H9 (cell line): ENCODE data around the gene ARHGAP15. TPM values are rescaled to one million over a fixed set of nuclear protein-coding genes. Genes with fewer than 3 reads are reported as not detected.

Experiments
- DNase-seq: peaks from one replicate; pipeline ENCODE4 v3.0.0-alpha.2; 2017
- H2AFZ ChIP-seq: one replicate; pipeline ENCODE4 v1.6.1; 2013; ENCODE audit warnings: mild to moderate bottlenecking, low read length, control low read depth, moderate library complexity
- H2AK5ac ChIP-seq: 2 replicates; pipeline ENCODE4 v1.6.1; 2013; ENCODE audit warnings: low read length, control low read depth, mixed read lengths; ENCODE audit not compliant: insufficient read length
- H2BK120ac ChIP-seq: one replicate; pipeline ENCODE4 v1.6.1; 2013; ENCODE audit warnings: low read depth, mild to moderate bottlenecking, low read length, control low read depth, inconsistent platforms; ENCODE audit not compliant: poor library complexity, severe bottlenecking
- H2BK12ac ChIP-seq: 2 replicates; pipeline ENCODE4 v1.6.1; 2013; ENCODE audit warnings: low read length, control low read depth, mixed read lengths, low read depth; ENCODE audit not compliant: insufficient read length
- H2BK15ac ChIP-seq: 2 replicates; pipeline ENCODE4 v1.6.1; 2013; ENCODE audit warnings: low read depth, low read length, control low read depth
- H2BK20ac ChIP-seq: one replicate; pipeline ENCODE4 v1.6.1; 2013; ENCODE audit warnings: low read depth, mild to moderate bottlenecking, low read length, control low read depth, inconsistent platforms; ENCODE audit not compliant: poor library complexity, severe bottlenecking
- H2BK5ac ChIP-seq: 2 replicates; pipeline ENCODE4 v1.6.1; 2013; ENCODE audit warnings: low read length, control low read depth, mixed read lengths; ENCODE audit not compliant: insufficient read length
- H3K14ac ChIP-seq: 2 replicates; pipeline ENCODE4 v1.6.1; 2013; ENCODE audit warnings: low read length, control low read depth; ENCODE audit not compliant: insufficient read depth
- H3K18ac ChIP-seq: 2 replicates; pipeline ENCODE4 v1.6.1; 2013; ENCODE audit warnings: low read depth, mild to moderate bottlenecking, mixed read lengths, low read length, control low read depth; ENCODE audit not compliant: insufficient read length
- H3K23ac ChIP-seq: 2 replicates; pipeline ENCODE4 v1.6.1; 2013; ENCODE audit warnings: low read length, control low read depth, mixed read lengths, low read depth; ENCODE audit not compliant: insufficient read length
- H3K23me2 ChIP-seq: 2 replicates; pipeline ENCODE4 v1.6.1; 2013; ENCODE audit warnings: low read depth, mild to moderate bottlenecking, mixed read lengths, low read length, control low read depth; ENCODE audit not compliant: insufficient read length, poor library complexity, severe bottlenecking
- H3K27ac ChIP-seq: 2 replicates; pipeline ENCODE4 v1.5.1; 2013; ENCODE audit warnings: low read length, control low read depth, mixed read lengths, low read depth; ENCODE audit not compliant: insufficient read length
- H3K27me3 ChIP-seq: 2 replicates; pipeline ENCODE4 v1.6.1; 2013; ENCODE audit warnings: low read length, control low read depth, inconsistent platforms; ENCODE audit not compliant: insufficient read depth
- H3K4ac ChIP-seq: 2 replicates; pipeline ENCODE4 v1.6.1; 2013; ENCODE audit warnings: low read depth, mild to moderate bottlenecking, control low read depth, inconsistent platforms, low read length, moderate library complexity
- H3K4me1 ChIP-seq: 2 replicates; pipeline ENCODE4 v1.6.1; 2013; ENCODE audit warnings: low read length, control low read depth, inconsistent platforms; ENCODE audit not compliant: insufficient read depth
- H3K4me2 ChIP-seq: 2 replicates; pipeline ENCODE4 v1.6.1; 2013; ENCODE audit warnings: low read length, control low read depth, mixed read lengths; ENCODE audit not compliant: insufficient read length, insufficient read depth
- H3K56ac ChIP-seq: 2 replicates; pipeline ENCODE4 v1.6.1; 2013; ENCODE audit warnings: low read depth, mild to moderate bottlenecking, mixed read lengths, low read length, control low read depth; ENCODE audit not compliant: insufficient read length
- H3K79me1 ChIP-seq: 2 replicates; pipeline ENCODE4 v1.6.1; 2013; ENCODE audit warnings: low read depth, mild to moderate bottlenecking, moderate library complexity, low read length, control low read depth, inconsistent platforms; ENCODE audit not compliant: insufficient read depth, poor library complexity, severe bottlenecking
- H3K79me2 ChIP-seq: 2 replicates; pipeline ENCODE4 v1.6.1; 2013; ENCODE audit warnings: low read length, control low read depth, inconsistent platforms; ENCODE audit not compliant: insufficient read depth
- H3K9ac ChIP-seq: 2 replicates; pipeline ENCODE4 v1.6.1; 2013; ENCODE audit warnings: low read length, control low read depth, mixed read lengths; ENCODE audit not compliant: insufficient read length; ENCODE audit errors: extremely low read depth
- H3K9me3 ChIP-seq: one replicate; pipeline ENCODE4 v1.6.1; 2013; ENCODE audit warnings: low read depth, low read length, inconsistent platforms; ENCODE audit not compliant: control insufficient read depth
- H3T11ph ChIP-seq: one replicate; pipeline ENCODE4 v1.6.1; 2013; ENCODE audit warnings: mild to moderate bottlenecking, low read length, control low read depth, inconsistent platforms
- H4K20me1 ChIP-seq: one replicate; pipeline ENCODE4 v1.6.1; 2013; ENCODE audit not compliant: control insufficient read depth, insufficient read length, insufficient read depth
- H4K5ac ChIP-seq: 2 replicates; pipeline ENCODE4 v1.6.1; 2013; ENCODE audit warnings: low read depth, mild to moderate bottlenecking, mixed read lengths, low read length, control low read depth; ENCODE audit not compliant: insufficient read length
- H4K8ac ChIP-seq: replicated peaks from 2 replicates; pipeline ENCODE4 v1.6.1; 2013; ENCODE audit warnings: low read length, control low read depth, mixed read lengths, low read depth; ENCODE audit not compliant: insufficient read length
- H4K91ac ChIP-seq: 2 replicates; pipeline ENCODE4 v1.6.1; 2013; ENCODE audit warnings: low read depth, mild to moderate bottlenecking, moderate library complexity, mixed read lengths, low read length, control low read depth; ENCODE audit not compliant: insufficient read length
- H3K27ac Mint-ChIP-seq, 3 experiments: 2 replicates in 2 of 3; 3 replicates in 1 of 3; pipeline ENCODE4 v1.8.0; 2020 to 2021; ENCODE audit warnings: mixed read lengths in 3 of 3, mild to moderate bottlenecking in 1 of 3, moderate library complexity in 1 of 3
- H3K27me3 Mint-ChIP-seq: 2 replicates; pipeline ENCODE4 v1.8.0; 2021; ENCODE audit warnings: low read depth, mild to moderate bottlenecking, moderate library complexity, mixed read lengths
- H3K36me3 Mint-ChIP-seq, 3 experiments: 2 replicates in 2 of 3; 3 replicates in 1 of 3; pipeline ENCODE4 v1.8.0; 2020 to 2021; ENCODE audit warnings: low read depth in 3 of 3, mixed read lengths in 3 of 3; ENCODE audit not compliant: insufficient read depth in 1 of 3
- H3K4me1 Mint-ChIP-seq, 2 experiments: 2 replicates each; pipeline ENCODE4 v1.8.0; 2020; ENCODE audit warnings: mixed read lengths in 2 of 2
- H3K4me3 Mint-ChIP-seq, 2 experiments: 2 replicates in 1 of 2; 3 replicates in 1 of 2; pipeline ENCODE4 v1.8.0; 2020 to 2021; ENCODE audit warnings: mild to moderate bottlenecking in 2 of 2, mixed read lengths in 2 of 2, moderate library complexity in 1 of 2
- H3K9me3 Mint-ChIP-seq, 2 experiments: 2 replicates in 1 of 2; 3 replicates in 1 of 2; pipeline ENCODE4 v1.8.0; 2020; ENCODE audit warnings: mild to moderate bottlenecking in 2 of 2, mixed read lengths in 2 of 2, moderate library complexity in 1 of 2
- CTCF ChIP-seq: fragments of 200-600 bp; sonication (generic); conservative IDR thresholded peaks from 3 replicates; pipeline ENCODE4 v1.8.0; 2021; ENCODE audit warnings: antibody characterized with exemption, mild to moderate bottlenecking
- WGBS: extraction: QIAGEN DNeasy Blood & Tissue Kit; methylation state at CpG from one replicate; pipeline ENCODE4 v1.1.7; 2013; ENCODE audit warnings: missing lambda C conversion rate, low lambda C conversion rate, mixed read lengths; ENCODE audit not compliant: insufficient read length; ENCODE audit errors: extremely low coverage; 5-methylcytosine and 5-hydroxymethylcytosine counted together
- total RNA-seq: library from RNA; stranded (reverse); gene quantifications from 2 replicates; pipeline ENCODE4 v1.2.1, GENCODE V29; 2021

Gene ARHGAP15
- total RNA-seq, 1 experiment from 2014 or later = not detected

- Mint-ChIP-seq H3K27ac (no peak overlapping the region), H3K36me3 (no peaks in the 10 kb centered on the region), H3K27me3 (no peaks in the 10 kb centered on the region), H3K9me3 (no peaks in the 10 kb centered on the region), H3K4me1 (peaks cover 5 to 9% of the 10 kb centered on the region in 2 experiments), H3K4me3 (no peak overlapping the region)
- Histone ChIP-seq H3K14ac (no peak overlapping the region), H3K23me2 (no peaks in the 10 kb centered on the region), H2BK5ac (no peak overlapping the region), H3K18ac (no peak overlapping the region), H2AK5ac (no peak overlapping the region), H3T11ph (no peak overlapping the region), H4K5ac (no peak overlapping the region), H3K9ac (no peak overlapping the region), H3K23ac (no peak overlapping the region), H3K9me3 (no peaks in the 10 kb centered on the region), H3K56ac (no peak overlapping the region), H2BK120ac (no peak overlapping the region), H3K4me1 (no peaks in the 10 kb centered on the region), H4K8ac (no peak overlapping the region), H3K79me1 (no peaks in the 10 kb centered on the region), H3K4me2 (no peak overlapping the region), H3K27me3 (no peaks in the 10 kb centered on the region), H4K91ac (no peak overlapping the region), H2BK12ac (no peak overlapping the region), H3K27ac (no peak overlapping the region), H4K20me1 (no peaks in the 10 kb centered on the region), H3K79me2 (no peaks in the 10 kb centered on the region), H3K4ac (no peak overlapping the region), H2BK15ac (no peak overlapping the region), H2AFZ (no peak overlapping the region), H2BK20ac (no peak overlapping the region)
- no peak for TF ChIP-seq CTCF
- no peak for DNase-seq
- no CpG with 5 or more reads among the region's 1 CpG for WGBS
Observed at GRCh38 chr2:143528021-143528420, 398.8 kb downstream of the ARHGAP15 start.
